GM19099 (cell line): ENCODE measurements around the gene RGS18.

Experiments used
- POLR2A ChIP-seq: IDR thresholded peaks from 3 replicates; pipeline ENCODE4 v1.6.1; 2011; ENCODE audit warnings: low read depth; ENCODE audit not compliant: insufficient read length; ENCODE audit errors: extremely low read depth

Gene RGS18

DNA sequence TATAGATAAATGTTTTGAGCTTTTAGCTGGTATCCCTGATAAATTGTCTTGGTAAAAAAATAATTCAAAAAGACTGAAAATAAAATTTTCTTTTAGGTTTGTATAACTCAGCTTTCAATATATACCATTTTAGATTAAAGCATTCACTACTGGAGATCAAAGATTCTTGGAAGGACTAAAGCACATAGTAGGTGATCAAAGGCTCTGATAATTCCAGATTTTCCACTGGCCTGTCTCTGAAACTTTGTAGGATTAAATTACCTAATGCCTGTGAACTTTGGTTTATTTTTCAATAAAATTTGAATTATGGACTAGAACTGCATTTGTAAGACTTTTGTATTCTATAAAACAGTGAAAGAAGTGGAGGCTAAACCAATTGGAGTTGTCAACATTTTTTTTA, 1.2 kb upstream of the RGS18 start:
- no peak for TF ChIP-seq POLR2A

- no peak for TF ChIP-seq POLR2A
These were observed 752 bp downstream of the RGS18 start for GRCh38 chr1:192159014-192159413.

DNA sequence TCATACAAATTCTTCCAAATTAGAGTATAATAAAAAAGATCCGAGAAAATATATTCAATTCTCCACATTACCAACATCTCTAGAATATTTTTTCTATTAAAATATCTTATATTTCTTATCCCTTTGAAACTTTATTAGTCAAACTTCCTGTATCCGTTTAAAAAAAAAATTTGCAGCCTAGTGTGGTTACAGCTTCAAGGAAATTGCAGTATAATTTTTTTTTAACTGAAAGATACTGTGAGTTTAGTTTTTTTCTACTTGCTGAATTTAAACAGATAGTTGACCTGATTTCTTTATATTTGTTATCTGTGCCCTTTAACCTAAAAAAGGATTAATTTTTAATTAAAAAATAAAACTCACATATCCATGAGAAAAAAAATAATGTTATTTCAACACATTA, 1.5 kb downstream of the RGS18 start:
- TF ChIP-seq POLR2A, result no peak

- no peak for TF ChIP-seq POLR2A
These were observed 1.9 kb downstream of the RGS18 start for GRCh38 chr1:192160196-192160595.

DNA sequence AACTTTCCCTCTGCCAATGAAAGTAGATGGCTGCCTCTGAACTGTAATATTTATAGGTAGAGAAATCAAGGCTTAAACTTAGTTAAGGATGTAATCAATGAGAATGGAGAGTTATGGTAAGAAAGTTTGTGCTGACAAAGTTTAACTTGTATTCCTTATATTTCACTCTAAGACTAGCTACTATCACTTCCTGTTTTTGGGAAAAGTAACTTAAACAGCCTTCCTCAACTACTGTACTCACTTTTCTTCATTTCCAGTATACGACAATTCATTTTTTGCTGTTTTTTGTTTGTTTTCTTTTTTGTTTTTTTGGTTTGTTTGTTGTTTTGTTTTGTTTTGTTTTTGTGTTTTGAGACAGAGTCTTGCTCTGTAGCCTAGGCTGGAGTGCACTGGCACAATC, 3.7 kb downstream of the RGS18 start:
- TF ChIP-seq POLR2A, result no peak

GRCh38 chr1:192162376-192162775, 4.1 kb downstream of the RGS18 start:
- no peak for TF ChIP-seq POLR2A

DNA sequence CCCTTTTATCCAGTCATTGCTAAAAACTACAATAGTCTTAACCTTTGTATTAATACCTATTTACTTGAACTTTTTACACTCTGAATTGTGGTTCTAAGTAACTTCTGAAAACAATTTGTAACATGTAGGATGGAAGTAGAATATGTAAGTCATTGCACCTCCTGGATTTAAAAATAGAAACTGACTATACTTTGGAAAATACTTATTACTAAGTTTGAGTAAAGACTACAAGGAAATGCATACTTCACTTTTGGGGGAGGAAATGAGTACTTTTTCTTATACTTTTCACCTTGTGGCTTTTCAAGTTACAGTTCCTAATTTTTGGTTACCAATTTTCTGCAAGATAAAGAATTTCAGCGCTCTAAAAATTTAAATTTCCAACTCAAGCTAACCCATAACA, 8.7 kb downstream of the RGS18 start:
- no peak for TF ChIP-seq POLR2A

- TF ChIP-seq POLR2A, result no peak
These were observed 9.8 kb downstream of the RGS18 start for GRCh38 chr1:192167911-192168700.

- TF ChIP-seq POLR2A, result no peak
These were observed 10.7 kb downstream of the RGS18 start for GRCh38 chr1:192168964-192169363.

DNA sequence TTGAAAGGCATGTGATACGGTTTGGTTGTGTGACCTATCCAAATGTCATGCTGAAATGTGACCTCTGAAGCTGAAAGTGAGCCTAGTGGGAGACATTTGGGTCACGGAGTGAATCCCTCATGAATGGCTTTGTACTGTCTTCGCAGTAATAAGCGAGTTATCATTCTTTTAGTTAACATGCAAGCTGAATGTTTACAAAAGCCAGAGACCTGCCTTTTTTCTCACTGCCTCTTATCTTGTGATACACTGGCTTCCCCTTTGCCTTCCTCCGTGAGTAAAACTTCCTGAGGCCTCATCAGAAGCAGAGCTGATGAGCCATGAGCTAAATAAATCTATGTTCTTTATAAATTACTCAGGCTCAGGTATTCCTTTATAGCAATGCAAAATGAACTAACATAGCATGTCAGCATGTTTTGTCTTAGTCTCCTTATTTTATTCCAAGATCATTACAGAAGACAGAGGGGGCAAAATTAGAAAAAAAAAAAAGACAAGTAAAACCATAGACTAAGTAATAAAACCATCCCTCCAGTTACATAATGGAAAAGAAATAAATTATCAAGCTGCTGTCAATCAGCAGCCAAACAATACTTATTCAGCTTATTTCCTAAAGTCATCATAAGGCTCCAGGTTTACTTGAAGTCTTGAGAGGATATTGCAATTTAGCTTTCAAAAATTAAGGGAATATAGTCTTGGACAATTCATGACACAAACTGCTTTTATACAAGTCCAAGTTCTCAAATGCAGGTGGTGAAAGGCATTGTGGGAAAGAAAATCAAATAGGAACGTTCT, 12.1 kb downstream of the RGS18 start:
- TF ChIP-seq POLR2A, result no peak

DNA sequence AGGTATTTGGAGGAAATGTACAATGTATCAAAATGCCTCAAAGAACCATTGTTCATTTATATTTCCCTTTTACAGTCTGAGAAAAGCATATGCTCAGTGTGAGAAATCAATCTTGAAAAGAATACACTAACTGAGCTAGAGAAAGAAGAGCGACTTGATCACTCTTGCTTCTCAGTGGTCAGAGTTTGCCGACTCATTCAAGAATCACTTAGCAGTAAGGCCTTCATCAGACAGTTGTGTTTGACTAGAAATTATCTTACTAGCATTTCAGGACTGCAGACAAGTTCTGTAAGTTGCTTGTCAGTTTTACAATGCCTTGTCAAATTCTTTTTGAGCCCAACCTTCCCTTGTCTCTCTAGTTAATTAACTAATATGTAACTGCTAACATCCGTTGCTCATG, 12.9 kb downstream of the RGS18 start:
- TF ChIP-seq POLR2A, result no peak

- TF ChIP-seq POLR2A, result no peak
These were observed 17.7 kb downstream of the RGS18 start for GRCh38 chr1:192175971-192176370.

GRCh38 chr1:192183788-192184187, 25.5 kb downstream of the RGS18 start:
- TF ChIP-seq POLR2A, result no peak

GRCh38 chr1:192186197-192186596, 27.9 kb downstream of the RGS18 start:
- no peak for TF ChIP-seq POLR2A

- TF ChIP-seq POLR2A, result no peak
These were observed 31.8 kb downstream of the RGS18 start for GRCh38 chr1:192190066-192190465.

DNA sequence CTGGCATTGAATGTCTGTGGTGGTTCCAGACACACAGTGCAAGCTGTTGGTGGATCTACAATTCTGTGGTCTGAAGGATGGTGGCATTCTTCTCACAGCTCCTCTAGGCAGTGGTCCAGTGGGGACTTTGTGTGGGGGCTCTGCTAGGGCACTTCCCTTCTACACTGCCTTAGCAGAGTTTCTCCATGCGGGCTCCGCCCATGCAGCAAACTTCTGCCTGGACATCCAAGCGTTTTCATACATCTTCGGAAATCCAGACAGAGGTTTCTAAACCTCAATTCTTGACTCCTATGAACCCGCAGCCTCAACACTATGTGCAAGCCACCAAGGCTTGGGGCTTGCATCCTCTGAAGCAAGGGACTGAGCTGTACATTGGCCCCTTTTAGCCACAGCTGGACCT, 43.0 kb downstream of the RGS18 start:
- TF ChIP-seq POLR2A, result no peak
